WTC11 (cell line): ENCODE measurements around the gene SPAG9. TPM values are rescaled to one million over a fixed set of nuclear protein-coding genes. Genes with fewer than 3 reads are reported as not detected.

Experiments used
- ATAC-seq: fragments of 200-7000 bp; cut with Tn5 transposase; 2 replicates; pipeline ENCODE4 v1.10.0; 2021; ENCODE audit warnings: mild to moderate bottlenecking, moderate library complexity
- CTCF ChIA-PET: fragments of 300-600 bp; sonication (Branson Sonifier 250); formaldehyde crosslinking; loops from one replicate; lab custom pipeline; 2021; ENCODE audit warnings: antibody characterized with exemption; lab: Charles Lee
- POLR2A ChIA-PET: fragments of 350-600 bp; sonication (Branson Sonifier 250); formaldehyde crosslinking; loops from one replicate; lab custom pipeline; 2021; ENCODE audit warnings: antibody characterized with exemption; lab: Charles Lee
- DNase-seq: peaks from one replicate; pipeline ENCODE4 v3.0.0; 2021; ENCODE audit warnings: low spot score
- H3K27ac Mint-ChIP-seq: 2 replicates; pipeline ENCODE4 v1.8.0; 2021; ENCODE audit warnings: mixed read lengths
- H3K27me3 Mint-ChIP-seq: 2 replicates; pipeline ENCODE4 v1.8.0; 2021; ENCODE audit warnings: low read depth, mild to moderate bottlenecking, moderate library complexity, mixed read lengths
- H3K36me3 Mint-ChIP-seq: 2 replicates; pipeline ENCODE4 v1.8.0; 2021; ENCODE audit warnings: mixed read lengths
- H3K4me1 Mint-ChIP-seq: 2 replicates; pipeline ENCODE4 v1.8.0; 2022; ENCODE audit warnings: mixed read lengths
- H3K4me3 Mint-ChIP-seq: 2 replicates; pipeline ENCODE4 v1.8.0; 2021; ENCODE audit warnings: mild to moderate bottlenecking, moderate library complexity, mixed read lengths
- H3K9me3 Mint-ChIP-seq: 2 replicates; pipeline ENCODE4 v1.8.0; 2021; ENCODE audit warnings: mixed read lengths
- ARID4B ChIP-seq: sonication (generic); formaldehyde crosslinking; IDR thresholded peaks from 2 replicates; pipeline ENCODE4 v1.8.0; 2023; ENCODE audit warnings: missing genetic modification reagents, mild to moderate bottlenecking, borderline replicate concordance
- ESRRA ChIP-seq: sonication (generic); formaldehyde crosslinking; IDR thresholded peaks from 2 replicates; pipeline ENCODE4 v1.8.1; 2022; ENCODE audit warnings: mild to moderate bottlenecking, missing genetic modification reagents, borderline replicate concordance
- ETV6 ChIP-seq: sonication (generic); formaldehyde crosslinking; IDR thresholded peaks from 2 replicates; pipeline ENCODE4 v1.8.1; 2022; ENCODE audit warnings: mild to moderate bottlenecking, missing genetic modification reagents
- FOXJ3 ChIP-seq: sonication (generic); formaldehyde crosslinking; IDR thresholded peaks from 2 replicates; pipeline ENCODE4 v1.9.0; 2021; ENCODE audit warnings: missing genetic modification reagents, mild to moderate bottlenecking, borderline replicate concordance
- FOXK1 ChIP-seq: sonication (generic); formaldehyde crosslinking; IDR thresholded peaks from 2 replicates; pipeline ENCODE4 v1.8.0; 2022; ENCODE audit warnings: mild to moderate bottlenecking, moderate library complexity, missing genetic modification reagents
- GABPB1 ChIP-seq: sonication (generic); formaldehyde crosslinking; IDR thresholded peaks from 2 replicates; pipeline ENCODE4 v1.8.1; 2023; ENCODE audit warnings: mild to moderate bottlenecking, missing genetic modification reagents
- GRHL2 ChIP-seq: fragments of 250-450 bp; sonication (Bioruptor Pico); IDR thresholded peaks from 2 replicates; pipeline ENCODE4 v1.8.0; 2022; ENCODE audit warnings: mild to moderate bottlenecking, moderate library complexity; ENCODE audit not compliant: insufficient replicate concordance, severe bottlenecking
- JAZF1 ChIP-seq: fragments of 250-450 bp; sonication (Bioruptor Pico); IDR thresholded peaks from 2 replicates; pipeline ENCODE4 v1.9.0; 2021; ENCODE audit warnings: moderate library complexity, mild to moderate bottlenecking, inconsistent platforms
- NFE2L1 ChIP-seq: sonication (generic); formaldehyde crosslinking; IDR thresholded peaks from 2 replicates; pipeline ENCODE4 v1.8.1; 2023; ENCODE audit warnings: missing genetic modification reagents
- NFYB ChIP-seq: sonication (generic); formaldehyde crosslinking; conservative IDR thresholded peaks from 2 replicates; pipeline ENCODE4 v1.8.0; 2022; ENCODE audit warnings: low read depth, missing genetic modification reagents
- USF2 ChIP-seq: sonication (generic); formaldehyde crosslinking; IDR thresholded peaks from 2 replicates; pipeline ENCODE4 v1.8.1; 2023; ENCODE audit warnings: mild to moderate bottlenecking, missing genetic modification reagents, moderate library complexity
- ZBTB21 ChIP-seq: sonication (generic); formaldehyde crosslinking; IDR thresholded peaks from 2 replicates; pipeline ENCODE4 v1.8.1; 2023; ENCODE audit warnings: mild to moderate bottlenecking, missing genetic modification reagents, borderline replicate concordance
- ZBTB43 ChIP-seq: sonication (generic); formaldehyde crosslinking; IDR thresholded peaks from 2 replicates; pipeline ENCODE4 v1.8.1; 2023; ENCODE audit warnings: mild to moderate bottlenecking, missing genetic modification reagents
- ZNF219 ChIP-seq: sonication (generic); formaldehyde crosslinking; IDR thresholded peaks from 2 replicates; pipeline ENCODE4 v1.8.0; 2023; ENCODE audit warnings: missing genetic modification reagents, mild to moderate bottlenecking, borderline replicate concordance
- ZNF396 ChIP-seq: fragments of 250-450 bp; sonication (Bioruptor Pico); IDR thresholded peaks from 2 replicates; pipeline ENCODE4 v1.8.0; 2021; ENCODE audit warnings: mild to moderate bottlenecking, moderate library complexity, borderline replicate concordance
- total RNA-seq: library from RNA; stranded (reverse); gene quantifications from 3 replicates; pipeline ENCODE4 v1.2.3, GENCODE V29; 2021
- TF ChIP-seq, protein P1 (sequence below): sonication (generic); formaldehyde crosslinking; IDR thresholded peaks from 2 replicates; pipeline ENCODE4 v1.8.1; 2022; ENCODE audit warnings: missing genetic modification reagents, borderline replicate concordance
- TF ChIP-seq, protein P2 (sequence below): sonication (generic); formaldehyde crosslinking; IDR thresholded peaks from 2 replicates; pipeline ENCODE4 v1.8.1; 2022; ENCODE audit warnings: mild to moderate bottlenecking, missing genetic modification reagents, moderate library complexity, borderline replicate concordance
- TF ChIP-seq, protein P3 (sequence below): fragments of 250-450 bp; sonication (Bioruptor Pico); IDR thresholded peaks from 2 replicates; pipeline ENCODE4 v1.9.0; 2021; ENCODE audit warnings: mild to moderate bottlenecking
- TF ChIP-seq, protein P4 (sequence below): fragments of 250-450 bp; sonication (Bioruptor Pico); IDR thresholded peaks from 2 replicates; pipeline ENCODE4 v2.1.2; 2022; ENCODE audit warnings: mild to moderate bottlenecking, moderate library complexity
- TF ChIP-seq, protein P5 (sequence below): sonication (generic); formaldehyde crosslinking; IDR thresholded peaks from 2 replicates; pipeline ENCODE4 v1.8.0; 2022; ENCODE audit warnings: mild to moderate bottlenecking, missing genetic modification reagents

SPAG9 gene
- total RNA-seq, 1 experiment from 2014 or later, result 51.9 TPM

DNA sequence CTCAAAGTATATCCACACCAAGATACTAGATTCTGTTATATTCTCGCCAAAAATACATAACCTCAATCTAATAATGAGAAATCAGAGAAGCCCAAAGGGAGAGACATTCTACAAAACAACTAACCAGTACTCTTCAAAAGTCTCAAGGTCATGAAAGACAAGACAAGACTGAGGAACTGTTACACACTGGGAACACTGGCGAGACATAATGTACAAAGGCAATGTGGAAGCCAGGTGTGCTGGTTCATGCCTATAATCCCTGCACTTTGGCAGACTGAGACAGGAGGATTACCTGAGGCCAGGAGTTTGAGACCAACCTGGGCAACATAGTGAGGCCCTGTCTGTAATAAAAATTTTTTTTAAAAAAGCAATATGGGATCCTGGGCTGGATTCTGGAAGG lies 85.9 kb downstream of the SPAG9 start:
- H3K36me3 Mint-ChIP-seq, result no peaks in the 10 kb centered on the region
- H3K4me3 Mint-ChIP-seq, result no peak overlapping the region
- TF ChIP-seq, protein P1, sequence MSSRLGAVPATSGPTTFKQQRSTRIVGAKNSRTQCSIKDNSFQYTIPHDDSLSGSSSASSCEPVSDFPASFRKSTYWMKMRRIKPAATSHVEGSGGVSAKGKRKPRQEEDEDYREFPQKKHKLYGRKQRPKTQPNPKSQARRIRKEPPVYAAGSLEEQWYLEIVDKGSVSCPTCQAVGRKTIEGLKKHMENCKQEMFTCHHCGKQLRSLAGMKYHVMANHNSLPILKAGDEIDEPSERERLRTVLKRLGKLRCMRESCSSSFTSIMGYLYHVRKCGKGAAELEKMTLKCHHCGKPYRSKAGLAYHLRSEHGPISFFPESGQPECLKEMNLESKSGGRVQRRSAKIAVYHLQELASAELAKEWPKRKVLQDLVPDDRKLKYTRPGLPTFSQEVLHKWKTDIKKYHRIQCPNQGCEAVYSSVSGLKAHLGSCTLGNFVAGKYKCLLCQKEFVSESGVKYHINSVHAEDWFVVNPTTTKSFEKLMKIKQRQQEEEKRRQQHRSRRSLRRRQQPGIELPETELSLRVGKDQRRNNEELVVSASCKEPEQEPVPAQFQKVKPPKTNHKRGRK (CRISPR knock-in tag), result no peak
- TF ChIP-seq, protein P2, sequence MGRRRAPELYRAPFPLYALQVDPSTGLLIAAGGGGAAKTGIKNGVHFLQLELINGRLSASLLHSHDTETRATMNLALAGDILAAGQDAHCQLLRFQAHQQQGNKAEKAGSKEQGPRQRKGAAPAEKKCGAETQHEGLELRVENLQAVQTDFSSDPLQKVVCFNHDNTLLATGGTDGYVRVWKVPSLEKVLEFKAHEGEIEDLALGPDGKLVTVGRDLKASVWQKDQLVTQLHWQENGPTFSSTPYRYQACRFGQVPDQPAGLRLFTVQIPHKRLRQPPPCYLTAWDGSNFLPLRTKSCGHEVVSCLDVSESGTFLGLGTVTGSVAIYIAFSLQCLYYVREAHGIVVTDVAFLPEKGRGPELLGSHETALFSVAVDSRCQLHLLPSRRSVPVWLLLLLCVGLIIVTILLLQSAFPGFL, result no peak
- TF ChIP-seq ARID4B, result no peak
- H3K27me3 Mint-ChIP-seq, result no peaks in the 10 kb centered on the region
- no peak overlapping the region for H3K27ac Mint-ChIP-seq
- H3K4me1 Mint-ChIP-seq, result peaks cover 12% of the 10 kb centered on the region
- ChIA-PET CTCF (interaction anchor here (0.9 to 1.1 kb wide), 2 partner anchors 12 to 119 kb away, joined by 3 to 4 read pairs; partner anchors contain the start of gene NME1), POLR2A (no interaction called here)
- DNase-seq (no peak), ATAC-seq (no peak)
- H3K9me3 Mint-ChIP-seq, result no peaks in the 10 kb centered on the region

DNA sequence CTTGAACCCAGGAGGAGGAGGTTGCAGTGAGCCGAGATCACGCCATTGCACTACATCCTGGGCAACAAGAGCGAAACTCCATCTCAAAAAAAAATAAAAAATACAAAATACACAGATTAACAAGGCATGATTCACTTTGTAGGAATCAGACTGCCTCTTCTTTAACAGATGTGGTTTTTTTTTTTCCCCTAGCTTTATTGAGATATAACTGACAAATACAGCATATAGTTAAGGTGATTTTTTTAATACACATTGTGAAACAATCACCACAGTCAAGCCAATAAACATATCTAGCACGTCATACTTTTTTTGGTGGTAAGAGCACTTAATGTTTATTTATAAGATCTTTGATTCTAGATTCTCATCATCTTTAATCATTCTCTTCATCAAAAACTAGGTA lies 87.8 kb downstream of the SPAG9 start:
- ChIA-PET CTCF (no interaction called here), POLR2A (no interaction called here)
- no peaks in the 10 kb centered on the region for H3K9me3 Mint-ChIP-seq
- peaks cover 12% of the 10 kb centered on the region for H3K4me1 Mint-ChIP-seq
- ATAC-seq (no peak), DNase-seq (no peak)
- no peaks in the 10 kb centered on the region for H3K36me3 Mint-ChIP-seq
- H3K27me3 Mint-ChIP-seq, result no peaks in the 10 kb centered on the region
- H3K27ac Mint-ChIP-seq, result no peak overlapping the region
- no peak overlapping the region for H3K4me3 Mint-ChIP-seq
- TF ChIP-seq NFE2L1 (CRISPR knock-in tag) (no peak), FOXK1 (no peak), ZBTB21 (no peak), USF2 (no peak), ZNF396 (CRISPR knock-in tag) (no peak), NFYB (CRISPR knock-in tag) (no peak), FOXJ3 (CRISPR knock-in tag) (no peak), GABPB1 (no peak), ESRRA (CRISPR knock-in tag) (no peak), ETV6 (no peak), ZNF219 (CRISPR knock-in tag) (no peak), JAZF1 (CRISPR knock-in tag) (no peak), GRHL2 (CRISPR knock-in tag) (no peak), ZBTB43 (CRISPR knock-in tag) (no peak)
- TF ChIP-seq, protein P3, sequence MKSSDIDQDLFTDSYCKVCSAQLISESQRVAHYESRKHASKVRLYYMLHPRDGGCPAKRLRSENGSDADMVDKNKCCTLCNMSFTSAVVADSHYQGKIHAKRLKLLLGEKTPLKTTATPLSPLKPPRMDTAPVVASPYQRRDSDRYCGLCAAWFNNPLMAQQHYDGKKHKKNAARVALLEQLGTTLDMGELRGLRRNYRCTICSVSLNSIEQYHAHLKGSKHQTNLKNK (CRISPR knock-in tag), result no peak
- TF ChIP-seq, protein P4, sequence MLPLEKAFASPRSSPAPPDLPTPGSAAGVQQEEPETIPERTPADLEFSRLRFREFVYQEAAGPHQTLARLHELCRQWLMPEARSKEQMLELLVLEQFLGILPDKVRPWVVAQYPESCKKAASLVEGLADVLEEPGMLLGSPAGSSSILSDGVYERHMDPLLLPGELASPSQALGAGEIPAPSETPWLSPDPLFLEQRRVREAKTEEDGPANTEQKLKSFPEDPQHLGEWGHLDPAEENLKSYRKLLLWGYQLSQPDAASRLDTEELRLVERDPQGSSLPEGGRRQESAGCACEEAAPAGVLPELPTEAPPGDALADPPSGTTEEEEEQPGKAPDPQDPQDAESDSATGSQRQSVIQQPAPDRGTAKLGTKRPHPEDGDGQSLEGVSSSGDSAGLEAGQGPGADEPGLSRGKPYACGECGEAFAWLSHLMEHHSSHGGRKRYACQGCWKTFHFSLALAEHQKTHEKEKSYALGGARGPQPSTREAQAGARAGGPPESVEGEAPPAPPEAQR (CRISPR knock-in tag), result no peak
- TF ChIP-seq, protein P1 (CRISPR knock-in tag), result no peak
- TF ChIP-seq, protein P5, sequence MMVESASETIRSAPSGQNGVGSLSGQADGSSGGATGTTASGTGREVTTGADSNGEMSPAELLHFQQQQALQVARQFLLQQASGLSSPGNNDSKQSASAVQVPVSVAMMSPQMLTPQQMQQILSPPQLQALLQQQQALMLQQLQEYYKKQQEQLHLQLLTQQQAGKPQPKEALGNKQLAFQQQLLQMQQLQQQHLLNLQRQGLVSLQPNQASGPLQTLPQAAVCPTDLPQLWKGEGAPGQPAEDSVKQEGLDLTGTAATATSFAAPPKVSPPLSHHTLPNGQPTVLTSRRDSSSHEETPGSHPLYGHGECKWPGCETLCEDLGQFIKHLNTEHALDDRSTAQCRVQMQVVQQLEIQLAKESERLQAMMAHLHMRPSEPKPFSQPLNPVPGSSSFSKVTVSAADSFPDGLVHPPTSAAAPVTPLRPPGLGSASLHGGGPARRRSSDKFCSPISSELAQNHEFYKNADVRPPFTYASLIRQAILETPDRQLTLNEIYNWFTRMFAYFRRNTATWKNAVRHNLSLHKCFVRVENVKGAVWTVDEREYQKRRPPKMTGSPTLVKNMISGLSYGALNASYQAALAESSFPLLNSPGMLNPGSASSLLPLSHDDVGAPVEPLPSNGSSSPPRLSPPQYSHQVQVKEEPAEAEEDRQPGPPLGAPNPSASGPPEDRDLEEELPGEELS (CRISPR knock-in tag), result no peak
